GM21515 (cell line): ENCODE results near the gene CSF1R.
A peak's percentile ranks its signal among the peaks of the same experiment; 100 is the strongest.
"Not testable (repeated sequence)": the region's sequence is repeated elsewhere in the genome, so short reads cannot be mapped to it uniquely, and the experiment has no call there.

ENCODE experiments used
- ATAC-seq: cut with Tn5 transposase; IDR thresholded peaks from one replicate; pipeline ENCODE4 v1.9.1; 2021; ENCODE audit not compliant: unreplicated experiment

The CSF1R gene

DNA sequence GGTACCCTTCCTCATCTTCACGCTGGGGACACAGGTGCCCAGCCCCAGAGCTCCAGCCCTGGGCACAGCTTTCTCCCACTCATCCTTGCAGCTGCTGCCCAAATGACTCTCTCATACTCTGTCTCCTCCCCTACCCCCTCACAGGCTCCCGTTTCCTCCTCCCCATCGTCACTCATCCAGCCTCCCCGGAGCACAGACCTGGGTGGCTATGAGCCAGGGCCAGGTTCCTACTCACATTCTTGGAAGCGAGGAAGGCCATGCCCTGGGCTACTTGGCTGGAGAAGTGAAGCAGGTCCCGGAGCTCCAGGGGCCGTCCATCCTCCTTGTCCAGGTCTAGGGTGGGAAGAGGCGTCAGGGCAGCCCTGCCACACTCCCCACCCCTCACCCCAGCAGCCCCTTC lies 29.3 kb downstream of the CSF1R start:
- ATAC-seq, result no peak

DNA sequence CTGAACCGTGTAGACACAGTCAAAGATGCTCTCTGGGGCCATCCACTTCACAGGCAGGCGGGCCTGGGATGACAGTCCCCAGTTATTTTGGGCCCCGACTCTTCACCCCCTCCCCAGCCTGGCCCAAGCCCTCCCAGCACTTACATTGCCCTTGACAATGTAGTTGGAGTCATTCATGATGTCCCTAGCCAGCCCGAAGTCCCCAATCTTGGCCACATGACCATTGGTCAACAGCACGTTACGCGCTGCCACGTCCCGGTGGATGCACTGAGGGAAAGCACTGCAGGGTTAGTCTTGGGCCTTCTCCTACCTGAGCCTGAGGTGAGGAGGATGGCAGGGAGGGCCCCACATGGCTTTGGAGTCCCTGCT lies 30.3 kb downstream of the CSF1R start:
- ATAC-seq, result no peak

DNA sequence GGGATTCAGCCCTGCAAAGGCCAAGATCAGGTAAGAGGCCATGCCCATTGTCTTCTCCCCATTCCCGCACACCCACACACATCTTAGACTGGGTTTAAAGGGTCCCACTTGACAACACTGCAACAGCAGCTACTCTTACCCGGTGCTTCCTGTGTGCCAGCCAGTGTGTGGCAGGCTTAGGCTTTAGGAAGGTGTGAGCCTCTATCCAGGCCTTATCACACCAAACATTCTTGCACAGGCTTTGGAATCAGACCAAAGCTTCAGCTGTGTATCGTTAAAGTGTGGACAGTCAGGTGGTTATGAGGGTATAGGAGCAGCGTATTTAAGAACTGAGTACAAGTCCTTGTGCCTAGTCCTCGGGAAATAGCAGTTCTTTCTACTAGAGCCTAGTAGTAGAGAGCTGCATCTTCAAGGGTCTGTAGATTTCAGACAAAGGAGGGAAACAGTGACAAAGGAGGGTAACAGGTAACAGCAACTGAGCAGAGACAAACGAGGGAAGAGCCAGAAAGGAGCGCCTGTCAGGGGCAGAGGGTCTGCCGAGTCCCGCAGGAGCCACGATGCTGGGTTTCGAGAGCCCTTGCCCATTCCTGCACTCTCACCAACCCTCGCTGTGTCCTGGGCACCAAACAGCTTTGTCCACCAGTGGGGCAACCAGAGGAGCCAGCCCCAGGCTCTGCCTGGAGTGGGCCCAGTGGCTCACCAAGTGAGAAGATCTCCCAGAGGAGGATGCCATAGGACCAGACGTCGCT lies 30.9 kb downstream of the CSF1R start:
- no peak for ATAC-seq

DNA sequence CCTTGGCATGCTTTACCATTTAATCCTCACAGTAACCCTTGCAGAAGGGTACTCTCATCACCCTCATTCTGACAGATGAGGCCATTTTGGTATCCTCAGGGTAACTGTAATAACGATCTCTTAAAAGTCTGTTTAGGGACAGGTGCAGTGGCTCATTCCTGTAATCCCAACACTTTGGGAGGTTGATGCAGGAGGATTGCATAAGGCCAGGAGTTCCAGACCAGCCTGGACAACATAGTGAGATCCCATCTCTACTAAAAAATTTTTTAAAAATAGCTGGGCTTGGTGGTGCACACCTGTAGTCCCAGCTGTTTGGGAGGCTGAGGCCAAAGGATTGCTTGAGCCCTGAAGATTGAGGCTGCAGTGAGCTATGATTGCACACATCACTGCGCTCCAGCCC lies 31.8 kb downstream of the CSF1R start:
- no peak for ATAC-seq

DNA sequence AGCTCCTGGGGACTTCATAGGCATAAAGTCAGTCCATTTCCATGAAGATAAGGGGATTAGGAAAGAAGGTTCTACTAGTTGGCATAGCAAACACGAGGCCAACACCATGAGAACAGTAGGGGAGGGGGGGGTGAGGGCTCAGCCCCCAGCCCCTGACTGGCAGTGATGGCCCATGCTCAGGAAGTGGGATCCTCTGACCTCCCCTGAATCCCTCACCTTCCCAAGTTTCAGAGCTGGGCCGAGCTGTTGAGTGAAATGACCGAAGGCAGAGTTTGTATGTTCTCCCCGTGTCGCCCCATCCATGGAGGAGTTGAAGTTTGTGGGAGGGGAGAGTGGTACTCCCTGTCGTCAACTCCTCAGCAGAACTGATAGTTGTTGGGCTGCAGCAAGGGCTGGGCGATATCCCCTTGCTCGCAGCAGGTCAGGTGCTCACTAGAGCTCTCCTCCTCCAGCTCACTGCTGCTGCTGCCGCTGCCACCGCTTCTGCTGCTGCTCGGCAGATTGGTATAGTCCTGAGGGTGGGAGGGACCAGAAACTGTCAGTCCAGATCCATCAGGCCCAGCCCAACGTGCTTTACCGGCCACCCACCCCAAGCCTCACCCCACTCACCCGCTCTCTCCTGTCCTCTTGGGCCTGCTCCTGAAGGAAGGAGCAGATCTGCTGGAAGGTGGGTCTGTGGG lies 32.5 kb downstream of the CSF1R start:
- ATAC-seq, result no peak

DNA sequence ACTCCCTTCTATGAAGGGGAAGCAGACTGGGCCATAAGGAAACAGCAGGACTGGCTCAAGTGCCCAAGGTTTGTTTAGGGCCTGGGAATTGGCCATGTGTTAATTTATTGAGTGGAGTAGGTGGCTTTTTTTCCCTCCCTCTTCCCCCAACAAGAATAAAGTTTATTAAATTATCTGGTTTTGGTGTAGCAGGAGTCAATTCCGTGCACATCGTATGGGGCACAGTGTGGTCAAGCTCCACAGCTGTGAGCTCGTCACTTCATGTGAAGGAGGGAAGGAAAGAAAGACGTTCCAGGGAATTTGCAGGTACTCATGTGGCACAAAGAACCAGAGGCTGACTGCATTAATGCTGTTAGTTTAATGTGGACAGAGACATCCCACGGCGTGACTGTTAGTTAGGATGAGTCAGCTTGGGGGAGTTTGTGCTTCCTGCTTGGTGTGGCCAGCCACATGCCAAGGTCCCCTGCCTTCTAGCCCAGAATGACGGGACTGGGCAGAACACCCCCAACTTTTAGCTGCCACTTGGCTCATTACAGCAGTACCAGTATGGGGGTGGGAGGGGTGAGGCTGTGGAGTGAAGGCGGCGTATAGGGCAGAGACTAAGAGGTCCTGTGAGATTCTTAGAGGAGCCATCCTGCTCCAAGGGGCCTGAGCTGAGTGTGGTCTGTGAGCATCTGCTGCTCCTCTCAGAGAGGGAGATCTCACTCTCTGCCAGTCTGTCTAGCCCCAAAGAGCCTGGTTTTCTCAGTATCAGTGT lies 33.2 kb downstream of the CSF1R start:
- no peak for ATAC-seq

DNA sequence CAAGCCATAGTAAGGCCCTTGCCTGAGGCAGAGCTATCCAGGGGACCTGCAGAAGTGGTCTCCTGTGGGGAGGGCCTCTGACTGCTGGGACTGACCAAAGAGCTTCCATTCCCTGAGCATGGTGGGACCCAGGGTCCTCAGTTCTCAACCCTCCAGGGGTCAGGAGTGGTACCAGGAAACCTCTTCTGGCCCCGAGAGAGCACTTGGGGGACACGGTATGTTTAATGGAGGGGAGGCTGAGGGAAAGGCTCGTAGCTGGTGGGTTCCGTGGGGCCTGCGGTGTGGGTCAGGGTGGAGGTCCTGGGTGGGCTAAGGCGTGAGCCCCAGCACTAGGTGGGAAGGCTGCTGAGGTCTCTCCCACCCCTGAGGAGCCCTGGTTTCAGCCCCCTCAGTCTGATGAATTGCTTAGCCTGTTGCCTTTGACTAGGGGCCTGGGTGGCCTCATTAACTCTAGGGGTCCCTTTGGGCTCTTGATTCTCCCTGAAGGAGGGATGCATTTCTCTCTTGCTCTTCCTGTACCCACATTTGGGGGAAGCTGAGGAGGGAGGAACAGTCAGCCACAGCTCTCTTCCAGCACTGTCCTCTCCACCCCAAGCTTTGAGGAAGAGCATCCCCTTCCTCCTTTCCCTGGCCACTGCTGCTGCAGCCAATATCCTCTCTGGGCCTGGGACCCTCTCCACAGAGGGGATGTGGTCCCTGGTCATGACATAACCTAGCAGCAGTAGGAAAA lies 34.0 kb downstream of the CSF1R start:
- no peak for ATAC-seq

DNA sequence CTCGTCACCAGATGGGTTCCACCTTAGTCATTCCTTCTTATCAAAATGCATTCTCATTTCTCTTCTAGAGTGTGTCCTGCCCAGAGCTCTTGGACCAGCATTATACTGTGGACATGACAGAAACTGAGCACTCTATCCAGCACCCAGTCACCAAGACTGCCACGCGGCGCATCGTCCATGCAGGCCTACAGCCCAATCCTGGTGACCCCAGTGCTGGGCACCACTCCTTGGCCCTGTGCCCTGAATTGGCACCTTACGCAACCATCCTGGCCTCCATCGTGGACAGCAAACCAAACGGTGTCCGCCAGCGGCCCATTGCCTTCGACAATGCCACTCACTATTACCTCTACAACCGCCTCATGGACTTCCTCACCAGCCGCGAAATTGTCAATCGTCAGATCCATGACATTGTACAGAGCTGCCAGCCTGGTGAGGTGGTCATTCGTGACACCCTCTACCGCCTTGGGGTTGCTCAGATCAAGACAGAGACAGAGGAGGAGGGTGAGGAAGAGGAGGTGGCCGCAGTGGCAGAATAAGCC lies 34.6 kb downstream of the CSF1R start:
- no peak for ATAC-seq

DNA sequence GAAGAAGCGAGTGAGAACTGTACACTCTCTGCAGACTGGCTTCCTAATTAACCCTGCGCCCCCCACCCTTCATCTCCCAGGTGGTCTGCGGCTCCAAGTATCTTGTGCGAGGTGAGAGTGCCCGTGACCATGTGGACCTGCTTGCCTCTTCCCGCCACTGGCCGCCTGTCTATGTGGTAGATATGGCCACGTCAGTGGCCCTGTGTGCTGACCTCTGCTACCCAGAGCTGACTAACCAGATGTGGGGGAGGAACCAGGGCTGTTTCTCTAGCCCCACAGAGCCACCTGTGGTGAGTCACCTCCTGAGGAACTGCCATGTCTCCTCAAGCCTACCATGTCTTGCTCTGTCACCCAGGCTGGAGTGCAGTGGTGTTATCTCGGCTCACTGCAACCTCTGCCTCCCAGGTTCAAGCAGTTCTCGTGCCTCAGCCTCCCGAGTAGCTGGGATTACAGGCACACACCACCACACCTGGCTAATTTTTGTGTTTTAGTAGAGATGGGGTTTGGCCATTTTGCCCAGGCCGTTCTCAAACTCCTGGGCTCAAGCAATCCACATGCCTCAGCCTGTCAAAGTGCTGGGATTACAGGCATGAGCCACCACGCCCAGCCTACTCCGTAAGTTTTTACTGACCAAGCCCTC lies 36.1 kb downstream of the CSF1R start:
- not testable (repeated sequence) for ATAC-seq

DNA sequence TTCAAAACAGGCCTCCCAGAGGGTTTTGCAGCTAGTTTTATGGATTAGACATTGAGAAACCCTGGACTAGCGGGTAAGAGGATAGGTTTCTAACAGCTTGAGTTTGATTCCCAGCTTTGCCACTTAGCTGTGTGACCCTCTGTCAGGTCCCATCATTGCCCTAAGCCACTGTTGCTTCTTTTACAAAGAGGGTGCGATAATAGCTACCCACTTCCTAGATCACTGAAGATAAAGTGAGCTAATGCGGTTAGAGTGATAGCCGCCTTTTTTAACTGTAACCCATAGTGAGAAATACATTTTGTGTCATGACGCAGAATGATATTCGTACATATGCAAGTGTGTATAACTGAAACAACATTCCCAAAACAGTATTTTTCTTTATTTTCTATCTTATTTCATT lies 40.3 kb downstream of the CSF1R start:
- ATAC-seq, result no peak

DNA sequence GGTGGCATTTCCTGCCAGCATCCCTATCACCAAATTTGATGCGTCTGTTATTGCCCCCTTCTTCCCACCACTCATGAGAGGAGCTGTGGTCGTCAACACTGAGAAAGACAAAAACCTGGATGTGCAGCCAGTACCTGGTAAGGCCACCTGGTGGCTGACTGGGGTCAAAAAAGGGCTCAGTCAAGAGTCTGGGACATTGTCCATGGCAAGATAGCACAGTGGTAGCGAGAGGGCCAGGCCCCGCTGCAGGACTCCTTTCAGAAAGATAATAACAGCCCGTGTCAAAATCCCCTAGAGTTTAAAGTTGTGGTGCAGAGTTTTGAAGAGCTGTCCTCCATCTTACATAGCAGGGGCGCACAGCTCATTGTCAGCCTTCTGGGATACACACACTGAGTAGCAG lies 40.8 kb downstream of the CSF1R start:
- ATAC-seq, result no peak

DNA sequence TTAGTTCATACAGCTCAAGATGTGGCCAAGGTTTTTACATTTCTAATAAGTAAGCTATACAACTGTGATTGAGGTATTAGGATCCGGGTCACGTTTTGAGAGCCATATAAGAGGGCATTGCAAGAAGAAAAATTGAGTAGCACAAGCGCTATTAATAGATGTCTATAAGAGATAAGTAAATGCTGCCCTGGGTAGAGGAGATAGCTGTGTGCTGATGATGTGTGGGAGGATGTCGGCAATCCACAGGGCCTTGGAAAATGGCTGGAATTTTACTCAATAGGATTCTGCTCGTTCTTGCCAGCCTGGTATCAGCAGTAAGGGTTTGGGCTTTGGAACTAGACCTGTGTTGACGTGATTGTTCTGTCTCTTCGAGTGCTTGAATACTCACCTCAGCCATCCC lies 41.6 kb downstream of the CSF1R start:
- no peak for ATAC-seq

DNA sequence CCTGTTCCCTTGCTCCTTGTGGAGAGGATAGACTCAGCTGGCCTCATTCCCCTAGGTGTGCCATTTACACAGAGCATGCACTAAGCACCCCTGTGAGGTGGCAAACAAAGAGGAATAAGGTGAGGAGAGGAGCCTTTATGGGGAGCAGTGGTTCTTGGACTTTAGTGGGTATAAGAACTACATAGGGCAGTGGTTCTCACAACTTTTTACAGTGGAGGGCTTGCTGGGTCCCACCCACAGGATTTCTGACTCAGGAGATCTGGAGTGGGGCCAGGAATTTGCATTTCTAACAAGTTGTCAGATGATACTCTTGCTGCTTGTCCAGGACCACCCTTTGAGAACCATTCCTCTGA lies 42.0 kb downstream of the CSF1R start:
- ATAC-seq, result no peak

DNA sequence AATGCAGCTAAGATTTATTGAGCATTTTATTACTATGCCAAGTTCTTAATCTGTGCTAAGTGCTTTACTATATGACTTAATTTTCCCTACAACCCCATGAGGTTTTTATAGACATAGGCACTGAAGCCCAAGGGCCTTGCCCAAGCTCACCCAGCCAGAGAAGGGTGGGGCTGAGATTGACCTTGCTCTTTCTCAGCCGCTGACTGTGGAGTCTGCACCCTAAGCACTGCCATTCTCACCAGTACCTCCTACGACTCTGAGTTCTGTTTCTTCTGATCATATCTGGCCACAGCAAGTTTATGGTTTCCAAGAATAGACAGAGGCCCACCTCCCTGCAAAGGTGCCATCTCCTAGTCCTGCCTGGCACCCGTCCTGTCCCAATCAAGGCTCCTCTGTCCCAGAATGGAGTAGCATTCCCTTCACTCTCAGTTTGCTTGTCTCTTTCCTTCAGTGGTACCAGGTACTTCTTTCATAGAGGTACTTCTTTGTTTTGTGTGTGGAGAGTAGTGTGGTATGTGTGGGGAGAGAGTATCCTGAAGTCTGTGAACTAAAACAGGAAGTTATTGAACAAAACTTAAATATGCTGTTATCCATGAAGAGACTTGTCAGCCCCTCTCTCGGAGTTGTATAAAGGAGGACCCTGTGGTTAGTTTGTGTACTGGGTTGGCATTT lies 42.6 kb downstream of the CSF1R start:
- no peak for ATAC-seq

DNA sequence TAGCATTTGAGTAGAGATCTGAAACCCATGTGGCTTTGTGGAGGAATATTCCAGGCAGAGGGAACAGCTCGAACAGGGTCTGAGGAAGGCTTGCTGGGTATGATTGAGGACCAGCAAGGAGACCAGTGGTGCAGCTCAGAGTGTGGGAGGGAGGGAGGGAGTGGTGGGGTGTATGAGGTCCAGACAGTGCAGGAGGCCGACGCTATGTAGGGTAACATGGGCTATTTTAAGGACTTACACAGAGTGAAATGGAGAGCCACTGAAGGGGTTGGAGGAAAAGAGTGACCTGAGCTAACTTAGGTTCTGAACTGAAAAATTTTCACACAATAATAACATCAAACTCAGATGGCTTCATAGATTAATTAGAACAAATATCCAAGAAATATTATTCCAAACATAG lies 43.9 kb downstream of the CSF1R start:
- ATAC-seq, result no peak

DNA sequence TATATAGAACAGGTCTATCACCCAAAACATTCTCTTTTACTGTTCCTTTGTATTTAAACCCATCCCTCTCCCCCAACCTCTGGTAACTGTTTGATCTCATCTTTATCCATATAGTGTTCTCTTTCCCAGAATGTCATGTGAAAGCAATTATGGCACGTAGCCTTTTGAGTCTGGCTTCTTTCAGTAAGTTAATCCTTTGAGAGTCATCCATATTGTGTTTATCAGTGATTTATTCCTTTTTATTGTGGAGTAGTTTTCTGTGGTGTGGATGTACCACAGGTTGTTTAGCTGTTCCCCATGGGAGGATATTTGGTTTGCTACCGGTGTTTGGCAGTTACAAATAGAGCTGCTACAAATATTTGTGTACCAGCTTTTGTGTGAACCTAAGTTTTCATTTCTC lies 47.8 kb downstream of the CSF1R start:
- no peak for ATAC-seq

DNA sequence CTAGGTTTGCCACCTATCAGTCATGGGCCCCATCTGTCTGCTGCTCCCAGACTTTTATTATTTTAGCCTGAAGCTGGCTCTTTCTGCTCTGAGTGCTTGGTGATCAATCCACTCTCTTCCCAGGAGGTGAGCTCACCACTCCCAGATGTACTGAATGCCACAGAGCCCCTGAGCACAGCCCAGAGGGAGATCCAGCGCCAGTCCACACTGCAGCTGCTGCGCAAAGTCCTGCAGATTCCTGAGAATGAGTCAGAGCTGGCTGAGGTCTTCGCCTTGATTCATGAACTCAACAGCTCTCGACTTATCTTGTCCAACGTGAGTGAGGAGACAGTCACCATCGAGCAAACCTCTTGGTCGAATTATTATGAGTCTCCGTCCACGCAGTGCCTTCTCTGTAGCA lies 49.8 kb downstream of the CSF1R start:
- no peak for ATAC-seq

DNA sequence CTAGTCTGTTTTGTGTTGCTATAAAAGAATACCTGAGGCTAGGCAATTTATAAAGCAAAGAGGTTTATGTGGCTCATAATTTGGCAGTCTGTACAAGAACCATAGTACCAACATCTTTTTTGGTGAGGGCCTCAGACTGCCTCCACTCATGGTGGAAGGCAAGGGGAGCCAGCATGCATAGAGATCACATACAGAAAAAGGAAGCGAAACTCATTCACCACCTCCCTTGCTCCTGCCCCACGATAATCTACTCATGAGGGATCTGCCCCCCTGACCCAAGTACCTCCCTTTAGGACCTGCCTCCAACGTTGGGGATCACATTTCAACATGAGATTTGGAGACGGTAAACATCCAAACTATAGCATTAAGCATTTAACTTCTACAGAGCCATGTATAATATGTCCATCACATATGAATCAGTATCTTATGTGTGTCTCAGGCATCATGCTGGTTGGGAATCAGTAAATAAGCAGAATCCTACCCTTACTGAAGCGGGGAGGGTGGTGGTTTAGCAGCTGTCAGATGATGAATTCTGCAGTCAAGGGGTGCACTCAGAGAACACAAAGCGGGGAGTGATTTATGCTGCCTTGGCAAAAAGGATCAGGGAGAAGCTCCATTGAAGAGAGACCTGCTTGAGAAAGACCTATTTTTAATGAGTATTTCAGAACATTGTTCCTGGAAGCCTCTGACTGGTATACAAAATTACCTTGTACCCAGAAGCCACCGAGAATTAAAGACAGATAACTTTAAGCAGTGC lies 51.0 kb downstream of the CSF1R start:
- peak; percentile 89 for ATAC-seq

DNA sequence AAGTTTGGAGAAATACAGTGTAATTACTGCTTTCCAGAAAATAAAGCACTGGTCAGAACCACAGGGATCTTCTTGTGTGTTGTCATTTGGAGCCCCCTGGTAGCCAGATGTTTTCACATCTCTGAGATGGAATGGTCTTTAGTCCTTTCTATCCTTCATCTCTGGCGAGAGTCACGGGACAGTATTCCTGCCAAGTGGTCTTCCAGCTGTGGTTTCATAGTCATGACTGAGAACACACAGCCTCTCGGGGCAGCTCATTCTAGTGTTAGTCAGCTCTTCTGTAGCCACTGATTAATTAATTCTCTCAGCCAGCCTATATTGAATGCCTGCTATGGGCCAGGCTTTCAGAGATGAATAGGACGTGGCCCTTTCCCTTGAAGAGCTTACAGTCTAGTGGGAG lies 51.7 kb downstream of the CSF1R start:
- ATAC-seq, result no peak

DNA sequence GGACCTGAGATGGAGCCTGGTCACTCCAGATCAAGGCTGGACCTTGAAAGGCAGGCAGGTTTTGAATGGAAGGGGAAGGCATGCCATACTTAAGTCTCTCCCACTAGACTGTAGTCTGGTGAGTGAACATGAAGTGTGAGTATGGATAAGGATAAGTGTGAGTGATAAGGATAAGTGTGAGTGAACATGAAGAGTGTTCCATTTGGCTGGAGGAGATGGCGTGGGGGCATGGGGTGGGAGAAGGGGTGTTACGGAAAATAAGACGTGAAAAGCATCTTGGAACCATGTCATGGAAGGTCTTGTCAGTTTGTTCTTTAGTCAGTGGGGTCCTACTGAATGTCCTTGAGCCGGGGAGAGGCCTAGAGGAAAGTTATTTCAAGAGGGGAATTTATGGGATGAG lies 53.0 kb downstream of the CSF1R start:
- no peak for ATAC-seq
